T-helper 1 cell (primary cell): ENCODE measurements around the gene PDE6A.
"Not testable (repeated sequence)": the region's sequence is repeated elsewhere in the genome, so short reads cannot be mapped to it uniquely, and the experiment has no call there.

Source experiments
- DNase-seq, 5 donors: peaks; one replicate each; pipeline ENCODE4 v3.0.0-alpha.2; 2012 to 2020

The PDE6A gene

GRCh38 chr5:149892594-149892993, 52.0 kb downstream of the PDE6A start:
- DNase-seq: no peak

DNA sequence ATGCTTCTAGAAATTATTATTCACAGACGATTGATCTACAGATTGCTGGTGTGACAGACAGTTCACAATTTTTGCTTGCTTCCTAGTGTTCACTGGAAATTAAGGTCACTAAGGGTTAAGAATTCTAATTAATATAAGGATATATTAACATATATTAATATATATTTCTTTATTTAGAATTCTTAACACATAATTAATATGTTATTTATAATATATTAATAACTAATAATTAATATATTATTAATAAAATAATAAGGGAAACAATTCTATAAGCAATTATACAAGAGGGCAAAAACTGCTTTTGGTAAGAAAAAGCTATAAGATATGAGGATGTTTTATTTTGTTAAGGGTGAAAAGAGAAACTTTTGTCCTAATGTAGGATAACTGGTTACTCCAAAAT, 56.3 kb downstream of the PDE6A start:
- no peak for DNase-seq

GRCh38 chr5:149887622-149888183, 56.9 kb downstream of the PDE6A start:
- DNase-seq: no peak

DNA sequence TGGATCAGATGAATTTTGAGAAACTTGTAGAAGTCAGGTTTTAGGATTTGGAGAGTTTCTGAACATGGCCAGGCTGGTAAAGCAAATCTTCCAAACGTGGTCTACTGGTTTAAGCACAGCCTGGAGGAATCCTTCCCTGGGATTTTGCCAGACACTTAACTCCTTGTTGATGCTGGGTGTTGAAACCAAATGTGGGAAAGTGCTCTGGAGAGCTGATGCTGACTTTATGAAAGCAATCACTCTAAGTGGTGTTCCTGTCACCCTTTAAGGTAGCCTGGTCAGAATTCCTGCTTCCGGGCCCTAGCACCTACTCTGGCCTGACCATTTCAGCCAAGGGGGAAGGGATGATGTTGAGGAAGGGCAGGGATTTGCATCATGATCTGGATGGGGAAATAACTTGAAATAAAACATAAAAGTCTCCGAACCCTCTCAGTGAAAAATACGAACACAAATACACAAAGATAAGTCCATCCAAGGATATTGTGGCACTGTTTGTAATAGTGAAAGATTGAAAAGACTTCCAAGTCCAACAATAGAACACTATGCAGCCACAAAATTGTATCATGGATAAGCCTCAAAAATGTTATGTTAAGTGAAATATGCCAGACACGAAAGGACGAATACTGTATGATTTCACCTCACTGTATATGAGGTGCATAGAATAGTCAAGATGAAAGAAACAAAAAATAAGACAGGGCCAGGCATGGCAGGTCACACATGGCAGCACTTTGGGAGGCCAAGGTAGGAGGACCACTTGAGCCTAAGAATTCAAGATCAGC, 57.7 kb downstream of the PDE6A start:
- no peak for DNase-seq

- no peak for DNase-seq
Observed at GRCh38 chr5:149886060-149886459, 58.5 kb downstream of the PDE6A start.

DNA sequence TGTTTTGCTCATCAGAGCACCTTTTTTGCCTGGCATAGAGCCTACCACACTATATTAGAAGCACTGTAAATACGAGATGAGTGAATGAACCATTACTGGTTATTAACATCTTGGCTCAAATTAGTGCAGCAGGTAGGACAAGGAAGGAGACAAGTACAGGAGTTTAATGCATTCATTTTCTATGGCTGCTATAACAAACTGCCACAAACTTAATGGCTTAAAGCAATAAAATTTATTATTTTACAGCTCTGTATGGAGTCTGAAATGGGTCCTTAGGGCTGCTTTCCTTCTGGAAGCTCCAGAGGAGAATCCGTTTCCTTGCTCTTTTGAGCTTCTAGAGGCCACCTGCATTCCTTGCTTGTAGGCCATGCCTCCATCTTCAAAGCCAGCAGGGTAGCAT, 59.1 kb downstream of the PDE6A start:
- no peak for DNase-seq

- no peak for DNase-seq
Observed at GRCh38 chr5:149883550-149883949, 61.0 kb downstream of the PDE6A start.

- not testable (repeated sequence) for DNase-seq
Observed at GRCh38 chr5:149882633-149883032, 62.0 kb downstream of the PDE6A start.

- DNase-seq: no peak
Observed at GRCh38 chr5:149881874-149882273, 62.7 kb downstream of the PDE6A start.

DNA sequence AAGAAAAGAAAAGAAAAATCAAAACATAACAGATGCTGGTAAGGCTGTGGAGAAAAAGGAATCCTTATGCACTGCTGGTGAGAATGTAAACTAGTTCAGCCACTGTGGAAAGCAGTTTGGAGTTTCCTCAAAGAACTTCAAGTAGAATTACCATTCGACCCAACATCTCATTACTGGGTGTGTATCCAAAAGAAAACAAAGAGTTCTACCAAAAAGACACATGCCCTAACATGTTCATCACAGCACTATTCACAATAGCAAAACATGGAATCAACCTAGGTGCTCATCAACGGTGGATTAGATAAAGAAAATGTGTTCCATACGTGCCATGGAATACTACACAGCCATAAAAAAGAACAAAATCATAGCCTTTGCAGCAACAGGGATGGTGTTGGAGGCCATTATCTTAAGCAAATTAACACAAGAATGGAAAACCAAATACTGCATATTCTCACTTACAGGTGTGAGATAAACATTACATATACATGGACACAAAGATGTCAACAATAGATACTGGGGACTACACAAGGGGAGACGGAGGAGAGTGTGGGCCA, 63.4 kb downstream of the PDE6A start:
- DNase-seq: no peak

DNA sequence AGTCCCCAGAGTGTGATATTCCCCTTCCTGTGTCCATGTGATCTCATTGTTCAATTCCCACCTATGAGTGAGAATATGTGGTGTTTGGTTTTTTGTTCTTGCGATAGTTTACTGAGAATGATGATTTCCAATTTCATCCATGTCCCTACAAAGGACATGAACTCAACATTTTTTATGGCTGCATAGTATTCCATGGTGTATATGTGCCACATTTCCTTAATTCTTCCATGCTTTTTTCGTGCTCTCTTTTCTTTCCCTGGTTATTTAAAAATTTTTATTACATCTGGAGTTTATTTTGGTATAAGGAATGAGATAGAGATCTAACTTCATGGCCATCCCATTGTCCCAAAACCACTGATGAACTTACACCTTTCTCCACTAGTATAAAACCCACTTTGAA, 65.0 kb downstream of the PDE6A start:
- DNase-seq: not testable (repeated sequence)

- DNase-seq: no peak
Observed at GRCh38 chr5:149878371-149878770, 66.2 kb downstream of the PDE6A start.

GRCh38 chr5:149873896-149874295, 70.7 kb downstream of the PDE6A start:
- no peak for DNase-seq

- DNase-seq: no peak
Observed at GRCh38 chr5:149872351-149873040, 72.1 kb downstream of the PDE6A start.

DNA sequence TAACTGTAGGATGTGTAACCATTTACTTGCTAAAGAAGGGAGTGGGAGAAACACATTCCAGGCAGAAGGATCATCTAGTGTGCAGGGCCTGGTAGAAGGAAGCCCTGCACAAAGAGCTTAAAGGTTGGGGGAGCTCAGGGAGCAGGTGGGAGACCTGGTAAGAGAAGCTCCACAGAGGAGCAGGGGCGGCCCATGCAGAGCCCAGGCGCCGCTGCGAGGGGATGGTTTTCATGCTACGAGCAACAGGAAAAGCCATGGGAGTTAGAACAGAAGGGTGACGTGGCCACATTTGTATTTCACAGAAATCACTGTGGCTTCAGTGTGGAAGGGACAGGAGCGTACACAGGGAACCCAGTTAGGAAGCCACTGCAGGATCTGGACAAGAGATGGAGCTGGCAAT, 73.1 kb downstream of the PDE6A start:
- DNase-seq: no peak

- DNase-seq: no peak
Observed at GRCh38 chr5:149870697-149871096, 73.9 kb downstream of the PDE6A start.

DNA sequence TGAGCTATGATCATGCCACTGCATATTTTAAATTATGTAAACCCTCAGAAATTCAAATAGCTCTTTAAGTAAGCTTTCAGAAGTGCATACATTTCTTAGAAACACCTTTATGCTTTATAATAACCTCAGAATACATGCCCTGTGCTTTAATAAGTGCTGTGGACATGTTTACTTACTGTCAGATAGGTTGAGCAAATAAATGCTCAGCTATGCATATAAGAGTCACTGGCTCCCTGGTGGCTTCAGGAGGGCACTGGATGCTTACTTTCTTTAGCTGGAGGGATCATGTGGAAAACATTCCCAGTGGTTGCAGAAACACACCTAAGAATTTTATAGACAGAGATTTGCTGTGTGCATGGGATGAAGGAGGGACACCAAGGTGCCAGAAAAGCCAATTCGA, 74.4 kb downstream of the PDE6A start:
- no peak for DNase-seq

DNA sequence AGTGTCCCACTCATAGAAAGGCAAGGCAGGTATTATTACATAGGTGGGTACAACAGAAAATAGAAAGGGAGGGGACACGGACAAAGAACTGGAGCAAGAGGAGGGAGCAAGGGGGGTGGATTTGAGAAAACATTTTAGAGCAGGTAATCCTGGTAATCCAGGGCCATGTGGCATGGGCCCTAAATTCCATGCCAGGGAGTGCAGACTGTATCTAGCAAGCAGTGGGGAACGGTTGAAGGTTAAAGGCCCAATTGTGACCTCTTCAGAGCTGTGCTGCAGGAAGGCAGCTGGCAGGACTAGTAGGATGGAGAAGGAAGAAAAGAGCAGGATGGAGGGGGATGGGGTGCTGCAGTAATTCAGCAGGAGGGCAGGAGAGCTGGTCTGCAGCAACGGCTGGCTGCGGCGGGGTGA, 75.2 kb downstream of the PDE6A start:
- DNase-seq: no peak

DNA sequence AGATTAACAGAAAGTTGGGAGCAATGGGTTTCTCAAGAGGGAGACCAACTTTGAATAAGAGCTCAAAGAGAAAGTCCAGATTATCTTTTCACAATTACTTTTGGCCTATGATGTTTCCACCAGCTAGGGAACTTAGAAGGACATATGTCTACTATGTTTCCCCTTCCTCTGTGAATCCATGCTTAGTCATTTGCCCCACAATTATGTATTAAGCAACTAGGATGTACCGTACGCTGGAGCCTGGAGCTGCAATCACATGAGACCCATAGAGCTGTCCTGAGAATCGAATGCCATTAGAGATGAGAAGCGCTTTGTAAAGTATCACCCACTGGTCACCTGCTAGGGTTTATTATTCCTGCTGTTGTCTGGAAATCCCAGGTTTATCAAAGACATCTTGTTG, 78.8 kb downstream of the PDE6A start:
- DNase-seq: no peak

DNA sequence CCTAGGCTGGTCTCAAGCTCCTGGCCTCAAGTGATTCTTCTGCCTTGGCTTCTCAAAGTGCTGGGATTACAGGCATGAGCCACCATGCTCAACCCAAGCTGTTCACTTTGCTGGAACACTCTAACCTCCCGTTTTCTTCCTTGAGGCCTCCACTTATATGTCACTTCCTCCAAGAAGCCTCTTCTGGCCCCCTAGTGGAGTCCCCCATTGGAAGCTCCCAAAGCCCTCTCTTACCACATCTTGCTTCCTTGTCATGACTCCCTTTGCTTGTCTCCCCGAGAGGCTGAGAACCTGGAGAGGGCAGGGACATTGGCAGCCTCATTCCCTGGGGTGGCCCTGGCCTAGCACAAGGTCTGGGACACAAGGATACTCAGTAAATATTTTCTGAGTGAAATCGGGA, 80.8 kb downstream of the PDE6A start:
- DNase-seq: no peak

DNA sequence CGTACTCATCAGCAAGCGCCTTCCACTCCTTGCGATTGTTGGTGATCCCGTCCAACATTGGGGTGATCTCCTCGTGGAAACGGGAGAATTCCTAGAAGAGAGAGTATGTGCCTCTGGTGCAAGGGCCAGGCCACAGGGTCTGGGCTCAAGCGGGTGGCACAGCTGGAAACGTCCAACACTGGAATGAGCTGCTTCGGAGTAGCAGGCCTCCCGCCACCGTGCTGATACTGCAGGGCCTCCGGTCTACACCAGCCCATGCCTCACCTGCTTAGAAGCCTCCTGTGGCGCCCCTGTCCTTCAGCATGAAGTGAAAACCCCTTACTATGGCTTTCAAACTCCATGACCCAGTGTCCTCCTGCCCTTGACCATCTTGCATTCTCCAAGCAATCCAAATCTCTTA, 81.4 kb downstream of the PDE6A start:
- no peak for DNase-seq

- peak in 1 of 5 donors; percentile 64 for DNase-seq
Observed at GRCh38 chr5:149860801-149861322, 83.7 kb downstream of the PDE6A start.

- no peak for DNase-seq
Observed at GRCh38 chr5:149859746-149860145, 84.8 kb downstream of the PDE6A start.

DNA sequence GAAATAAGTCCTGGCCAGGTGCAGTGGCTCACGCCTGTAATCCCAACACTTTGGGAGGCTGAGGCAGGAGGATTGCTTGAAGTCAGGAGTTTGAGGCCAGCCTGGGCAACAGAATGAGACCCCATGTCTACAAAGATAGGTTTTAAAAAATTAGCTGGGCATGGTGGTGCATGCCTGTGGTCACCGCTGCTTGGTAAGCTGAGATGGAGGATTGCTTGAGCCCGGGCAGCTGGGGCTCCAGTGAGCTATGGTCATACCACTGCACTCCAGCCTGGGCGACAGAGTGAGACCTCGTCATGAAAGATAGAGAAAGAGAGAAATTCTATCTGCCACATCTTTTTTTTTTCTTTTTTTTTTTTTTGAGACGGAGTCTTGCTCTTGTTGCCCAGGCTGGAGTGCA, 86.1 kb downstream of the PDE6A start:
- not testable (repeated sequence) for DNase-seq
